ENCODE results near the gene PNN.

- TF ChIP-seq CTCF (conservative IDR thresholded peaks at IDR 0.05), result no peak
- no peak for TF ChIP-seq EZH2 (IDR thresholded peaks at IDR 0.05; ENCODE audit: low read depth)
Measured at GRCh38 chr14:39140170-39140569, 34.9 kb upstream of the PNN start.
